IMR-90 (cell line): Measurements from ENCODE around the gene UGT1A10. TPM values are rescaled to one million over a fixed set of nuclear protein-coding genes. Genes with fewer than 3 reads are reported as not detected.
"Not testable (repeated sequence)": the region's sequence is repeated elsewhere in the genome, so short reads cannot be mapped to it uniquely, and the experiment has no call there.

ENCODE experiments used
- ATAC-seq: fragments of 200-7000 bp; cut with Tn5 transposase; 2 replicates; pipeline ENCODE4 v1.9.1; 2020; ENCODE audit warnings: low read depth, mild to moderate bottlenecking, moderate library complexity
- BruUV-seq: library from RNA; stranded (reverse); fragments of 400-500 nt; replicated peaks from 2 replicates; lab custom pipeline; 2021; lab: Mats Ljungman, UMichigan
- CTCF ChIA-PET: fragments of 300-600 bp; formaldehyde crosslinking; extraction: SDS; loops from one replicate; lab custom pipeline; 2021; ENCODE audit warnings: antibody characterized with exemption; lab: Yijun Ruan, JAX
- POLR2A ChIA-PET: fragments of 300-600 bp; sonication (Branson Sonifier 250); formaldehyde crosslinking; loops from one replicate; lab custom pipeline; 2022; ENCODE audit warnings: antibody characterized with exemption; ENCODE audit not compliant: unreplicated experiment; lab: Charles Lee
- DNase-seq: peaks from one replicate; pipeline ENCODE4 v3.0.0; 2013
- H2AFZ ChIP-seq: replicated peaks from 2 replicates; pipeline ENCODE3; 2013; ENCODE audit warnings: low read length, mild to moderate bottlenecking; ENCODE audit not compliant: poor library complexity
- H2AK5ac ChIP-seq: 2 replicates; pipeline ENCODE4 v1.6.1; 2013; ENCODE audit warnings: low read depth, low read length, inconsistent platforms
- H2AK9ac ChIP-seq: replicated peaks from 2 replicates; pipeline ENCODE3; 2013; ENCODE audit warnings: mild to moderate bottlenecking, low read depth, low read length, moderate library complexity; ENCODE audit not compliant: poor library complexity
- H2BK120ac ChIP-seq: 2 replicates; pipeline ENCODE4 v1.6.1; 2013; ENCODE audit warnings: low read depth, low read length, inconsistent platforms
- H2BK15ac ChIP-seq: 3 replicates; pipeline ENCODE4 v1.6.1; 2013; ENCODE audit warnings: low read depth, low read length, inconsistent platforms
- H2BK20ac ChIP-seq: 2 replicates; pipeline ENCODE4 v1.6.1; 2013; ENCODE audit warnings: low read depth, mild to moderate bottlenecking, inconsistent platforms, low read length, moderate library complexity
- H2BK5ac ChIP-seq: 2 replicates; pipeline ENCODE4 v1.6.1; 2013; ENCODE audit warnings: mild to moderate bottlenecking, low read depth, low read length, inconsistent platforms; ENCODE audit not compliant: poor library complexity, severe bottlenecking
- H3K14ac ChIP-seq: replicated peaks from 2 replicates; pipeline ENCODE4 v1.6.1; 2013; ENCODE audit warnings: low read depth, low read length, inconsistent platforms
- H3K18ac ChIP-seq: 2 replicates; pipeline ENCODE4 v1.6.1; 2013; ENCODE audit warnings: low read depth, low read length, control low read depth
- H3K23ac ChIP-seq: 2 replicates; pipeline ENCODE4 v1.6.1; 2013; ENCODE audit warnings: low read depth, low read length, inconsistent platforms
- H3K27ac ChIP-seq: 2 replicates; pipeline ENCODE4 v1.5.1; 2013; ENCODE audit warnings: mild to moderate bottlenecking, control low read depth, low read length; ENCODE audit not compliant: insufficient read depth
- H3K27me3 ChIP-seq: 2 replicates; pipeline ENCODE4 v1.6.1; 2013; ENCODE audit warnings: low read length; ENCODE audit not compliant: control insufficient read depth, insufficient read depth
- H3K36me3 ChIP-seq: 2 replicates; pipeline ENCODE4 v1.6.1; 2013; ENCODE audit warnings: low read length, mixed read lengths; ENCODE audit not compliant: control insufficient read depth, insufficient read depth
- H3K4ac ChIP-seq: 2 replicates; pipeline ENCODE4 v1.6.1; 2013; ENCODE audit warnings: low read depth, low read length, inconsistent platforms
- H3K4me1 ChIP-seq: 2 replicates; pipeline ENCODE4 v1.6.1; 2013; ENCODE audit warnings: low read length, mixed read lengths; ENCODE audit not compliant: control insufficient read depth, insufficient read depth
- H3K4me2 ChIP-seq: 2 replicates; pipeline ENCODE4 v1.6.1; 2013; ENCODE audit warnings: low read depth, mild to moderate bottlenecking, control low read depth, low read length, moderate library complexity
- H3K4me3 ChIP-seq: 2 replicates; pipeline ENCODE4 v1.5.1; 2013; ENCODE audit warnings: low read depth, mild to moderate bottlenecking, control low read depth, low read length, moderate library complexity; ENCODE audit not compliant: insufficient read depth
- H3K56ac ChIP-seq: 2 replicates; pipeline ENCODE4 v1.6.1; 2013; ENCODE audit warnings: low read length, inconsistent platforms; ENCODE audit not compliant: insufficient read depth; ENCODE audit errors: extremely low read depth
- H3K79me1 ChIP-seq, 2 experiments: 2 replicates each; pipeline ENCODE4 v1.6.1; 2013; ENCODE audit warnings: low read length in 2 of 2, inconsistent platforms in 1 of 2, low read depth in 1 of 2
- H3K9ac ChIP-seq: 2 replicates; pipeline ENCODE4 v1.6.1; 2013; ENCODE audit warnings: low read depth, low read length, control low read depth
- H3K9me1 ChIP-seq: 2 replicates; pipeline ENCODE4 v1.6.1; 2013; ENCODE audit warnings: low read length, inconsistent platforms; ENCODE audit not compliant: insufficient read depth
- H3K9me3 ChIP-seq: 2 replicates; pipeline ENCODE4 v1.6.1; 2013; ENCODE audit warnings: low read length; ENCODE audit not compliant: control insufficient read depth, insufficient read depth
- H4K20me1 ChIP-seq: 2 replicates; pipeline ENCODE4 v1.6.1; 2013; ENCODE audit warnings: low read length, inconsistent platforms; ENCODE audit not compliant: insufficient read depth
- H4K5ac ChIP-seq: 2 replicates; pipeline ENCODE4 v1.6.1; 2013; ENCODE audit warnings: mild to moderate bottlenecking, low read depth, low read length, control low read depth
- H4K8ac ChIP-seq, 2 experiments: 2 replicates each; pipeline ENCODE4 v1.6.1; 2013; ENCODE audit warnings: low read depth in 2 of 2, low read length in 2 of 2, control low read depth in 1 of 2, inconsistent platforms in 1 of 2
- H4K91ac ChIP-seq: 2 replicates; pipeline ENCODE4 v1.6.1; 2013; ENCODE audit warnings: low read depth, low read length, inconsistent platforms; ENCODE audit not compliant: insufficient read depth
- WGBS, 2 experiments: methylation state at CpG; one replicate each; pipeline versions ENCODE4 v1.1.5 to v1.1.7; 2013; ENCODE audit warnings: missing lambda C conversion rate in 2 of 2; ENCODE audit not compliant: insufficient read length in 1 of 2; ENCODE audit errors: extremely low coverage in 2 of 2; 5-methylcytosine and 5-hydroxymethylcytosine counted together
- dilution Hi-C: fragments of 300-500 bp; cut with HindIII; formaldehyde crosslinking; loops from one replicate; pipeline ENCODE4 v1.14.3; 2018; ENCODE audit warnings: low sequenced_read_pairs; ENCODE audit not compliant: unreplicated experiment
- in situ Hi-C: fragments of 300-500 bp; cut with MboI; formaldehyde crosslinking; loops from 3 replicates; pipeline ENCODE4 v1.14.3; 2019; ENCODE audit warnings: low sequenced_read_pairs, inconsistent platforms, mixed read lengths
- intact Hi-C: fragments of 100-400 bp; cut with micrococcal nuclease; formaldehyde crosslinking; loops from 2 replicates; pipeline ENCODE4 v1.10.0; 2022
- polyA plus RNA-seq, 3 experiments: library from polyadenylated mRNA; depleted of rRNA; stranded (reverse); fragments of >200 nt; gene quantifications; 2 replicates each; pipeline ENCODE4 v1.2.3, GENCODE V29; 2012; ENCODE audit warnings: low replicate concordance in 1 of 3
- total RNA-seq: library from RNA; depleted of rRNA; stranded (reverse); fragments of >200 nt; gene quantifications from 2 replicates; pipeline ENCODE4 v1.2.3, GENCODE V29; 2012

Gene UGT1A10
- total and polyA plus RNA-seq, 2 of the 4 experiments (the other 2 are of a cell fraction) = not detected

GRCh38 chr2:233736868-233737653 lies 100.8 kb downstream of the UGT1A10 start:
- H3K27ac ChIP-seq, H2BK20ac ChIP-seq, POLR2A ChIA-PET, H2AK5ac ChIP-seq, H3K36me3 ChIP-seq, intact Hi-C loops, H2BK15ac ChIP-seq, CTCF ChIA-PET, H3K4me1 ChIP-seq, H3K27me3 ChIP-seq, H2AFZ ChIP-seq, H3K18ac ChIP-seq, H2AK9ac ChIP-seq, H3K23ac ChIP-seq, H4K91ac ChIP-seq, H3K9ac ChIP-seq, H2BK120ac ChIP-seq, H3K56ac ChIP-seq, H3K4ac ChIP-seq, H3K79me1 ChIP-seq, BruUV-seq, H4K8ac ChIP-seq, dilution Hi-C loops, H2BK5ac ChIP-seq, H3K9me3 ChIP-seq, H4K5ac ChIP-seq, H3K9me1 ChIP-seq, H3K4me2 ChIP-seq, DNase-seq, ATAC-seq, H3K4me3 ChIP-seq, H3K14ac ChIP-seq, H4K20me1 ChIP-seq, in situ Hi-C loops: not testable (repeated sequence)
- WGBS, 2 experiments = 67% methylated on average over 1 of the region's 14 CpGs; no CpG with 5 or more reads in 1 of the 2 experiments
